Breast epithelium (tissue), 3 donors: Measurements from ENCODE around the gene HOXB6.

Source experiments
- CTCF ChIP-seq, 3 donors: fragments of 450-650 bp; IDR thresholded peaks; one replicate each; pipeline ENCODE4 v1.5.1; 2016 to 2017; ENCODE audit warnings: antibody characterized with exemption in 3 of 3, mild to moderate bottlenecking in 3 of 3, moderate library complexity in 3 of 3
- POLR2A ChIP-seq: fragments of 450-650 bp; IDR thresholded peaks from one replicate; pipeline ENCODE4 v1.6.1; 2016; ENCODE audit warnings: antibody characterized with exemption, mild to moderate bottlenecking, moderate library complexity

- TF ChIP-seq CTCF (IDR thresholded peaks at IDR 0.05) (no peak), POLR2A (no peak)
Measured at GRCh38 chr17:48628649-48629410, 24.0 kb upstream of the HOXB6 start.
